AG09319 (cell line): ENCODE measurements around the gene WDR27.

Experiments
- DNase-seq: peaks from one replicate; pipeline ENCODE4 v3.0.0-alpha.2; 2010; ENCODE audit warnings: low read depth; ENCODE audit errors: extremely low read depth
- TF ChIP-seq, protein P1 (sequence below): IDR thresholded peaks from 2 replicates; pipeline ENCODE4 v1.5.1; 2011; ENCODE audit warnings: low read depth, mild to moderate bottlenecking, inconsistent platforms, low read length, moderate library complexity

Gene WDR27

DNA sequence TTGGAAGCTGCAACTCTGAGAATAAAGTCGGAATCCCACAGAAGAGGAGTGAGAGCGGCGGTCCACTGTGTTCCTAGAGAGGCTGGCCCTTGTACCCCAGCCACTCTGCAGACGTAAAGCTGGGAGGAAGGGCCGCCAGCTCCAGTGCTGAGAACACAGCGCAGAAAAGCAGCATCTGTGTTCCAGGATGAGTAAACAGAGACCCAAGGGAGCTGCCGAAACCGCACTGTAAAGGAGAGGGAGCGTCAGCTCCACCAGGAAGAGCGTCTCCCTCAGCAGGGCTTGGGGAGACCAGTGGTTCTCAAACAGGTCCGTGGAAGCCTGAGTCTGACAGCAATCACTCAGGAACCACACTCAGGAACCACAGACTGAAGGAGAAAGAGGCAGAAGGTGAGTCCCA lies 134.0 kb downstream of the WDR27 start:
- DNase-seq, result no peak
- TF ChIP-seq, protein P1, sequence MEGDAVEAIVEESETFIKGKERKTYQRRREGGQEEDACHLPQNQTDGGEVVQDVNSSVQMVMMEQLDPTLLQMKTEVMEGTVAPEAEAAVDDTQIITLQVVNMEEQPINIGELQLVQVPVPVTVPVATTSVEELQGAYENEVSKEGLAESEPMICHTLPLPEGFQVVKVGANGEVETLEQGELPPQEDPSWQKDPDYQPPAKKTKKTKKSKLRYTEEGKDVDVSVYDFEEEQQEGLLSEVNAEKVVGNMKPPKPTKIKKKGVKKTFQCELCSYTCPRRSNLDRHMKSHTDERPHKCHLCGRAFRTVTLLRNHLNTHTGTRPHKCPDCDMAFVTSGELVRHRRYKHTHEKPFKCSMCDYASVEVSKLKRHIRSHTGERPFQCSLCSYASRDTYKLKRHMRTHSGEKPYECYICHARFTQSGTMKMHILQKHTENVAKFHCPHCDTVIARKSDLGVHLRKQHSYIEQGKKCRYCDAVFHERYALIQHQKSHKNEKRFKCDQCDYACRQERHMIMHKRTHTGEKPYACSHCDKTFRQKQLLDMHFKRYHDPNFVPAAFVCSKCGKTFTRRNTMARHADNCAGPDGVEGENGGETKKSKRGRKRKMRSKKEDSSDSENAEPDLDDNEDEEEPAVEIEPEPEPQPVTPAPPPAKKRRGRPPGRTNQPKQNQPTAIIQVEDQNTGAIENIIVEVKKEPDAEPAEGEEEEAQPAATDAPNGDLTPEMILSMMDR, result no peak

DNA sequence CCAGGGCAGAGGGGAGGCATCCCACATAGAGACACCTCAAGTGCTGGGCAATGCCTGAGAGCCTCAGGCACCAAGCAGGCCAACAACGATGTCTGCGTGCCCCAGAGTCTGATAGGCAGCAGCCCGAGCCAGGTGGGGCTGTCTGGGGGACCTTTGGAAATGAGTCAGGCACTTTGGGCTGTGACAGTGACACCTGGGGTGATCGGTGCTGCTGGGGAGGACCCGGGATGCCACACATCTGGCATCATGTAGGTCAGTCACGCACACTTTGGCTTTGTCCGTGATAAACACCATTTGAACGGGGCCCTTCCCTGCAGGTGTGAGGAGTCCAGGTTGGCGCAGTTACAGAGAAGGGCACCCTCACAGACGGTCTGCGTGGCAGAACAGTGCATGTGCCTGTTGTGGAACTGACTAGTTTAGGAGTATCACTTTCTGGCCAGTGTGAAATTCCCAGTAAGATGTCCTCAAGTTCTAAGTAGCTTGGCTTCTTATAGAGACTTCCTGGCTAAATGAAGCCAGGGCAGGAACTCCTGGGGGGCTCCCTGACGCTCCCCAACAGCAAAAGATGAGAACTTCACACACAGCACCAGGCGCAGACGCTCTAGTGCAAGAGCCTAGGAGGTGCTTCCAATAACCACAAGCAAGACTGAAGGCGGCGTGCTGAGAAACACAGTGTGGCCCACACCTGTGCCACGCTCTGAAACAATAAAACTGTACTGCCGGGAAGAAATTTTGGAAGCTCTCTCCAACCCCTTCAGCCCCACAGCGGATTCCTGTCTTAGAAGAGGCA lies 134.7 kb downstream of the WDR27 start:
- TF ChIP-seq, protein P1, result no peak
- no peak for DNase-seq

DNA sequence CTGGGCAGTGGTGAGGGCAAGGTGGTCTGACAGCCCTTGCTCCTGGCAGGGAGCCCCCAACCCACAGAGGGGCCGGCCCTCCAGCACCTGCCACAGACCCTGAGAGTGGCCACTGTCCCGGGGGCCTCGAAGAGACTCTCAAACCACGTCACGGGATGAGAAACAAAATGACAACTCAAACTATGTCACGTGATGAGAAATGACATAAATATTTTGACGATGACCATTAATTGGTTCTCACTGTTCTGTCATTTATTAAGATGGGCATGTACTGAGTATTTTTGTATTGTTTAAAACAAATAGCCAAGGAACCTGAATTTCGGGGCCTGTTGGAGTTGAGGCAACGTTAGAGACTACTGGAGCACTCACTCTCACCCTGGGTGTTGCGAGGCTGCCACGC lies 135.5 kb downstream of the WDR27 start:
- TF ChIP-seq, protein P1, result no peak

DNA sequence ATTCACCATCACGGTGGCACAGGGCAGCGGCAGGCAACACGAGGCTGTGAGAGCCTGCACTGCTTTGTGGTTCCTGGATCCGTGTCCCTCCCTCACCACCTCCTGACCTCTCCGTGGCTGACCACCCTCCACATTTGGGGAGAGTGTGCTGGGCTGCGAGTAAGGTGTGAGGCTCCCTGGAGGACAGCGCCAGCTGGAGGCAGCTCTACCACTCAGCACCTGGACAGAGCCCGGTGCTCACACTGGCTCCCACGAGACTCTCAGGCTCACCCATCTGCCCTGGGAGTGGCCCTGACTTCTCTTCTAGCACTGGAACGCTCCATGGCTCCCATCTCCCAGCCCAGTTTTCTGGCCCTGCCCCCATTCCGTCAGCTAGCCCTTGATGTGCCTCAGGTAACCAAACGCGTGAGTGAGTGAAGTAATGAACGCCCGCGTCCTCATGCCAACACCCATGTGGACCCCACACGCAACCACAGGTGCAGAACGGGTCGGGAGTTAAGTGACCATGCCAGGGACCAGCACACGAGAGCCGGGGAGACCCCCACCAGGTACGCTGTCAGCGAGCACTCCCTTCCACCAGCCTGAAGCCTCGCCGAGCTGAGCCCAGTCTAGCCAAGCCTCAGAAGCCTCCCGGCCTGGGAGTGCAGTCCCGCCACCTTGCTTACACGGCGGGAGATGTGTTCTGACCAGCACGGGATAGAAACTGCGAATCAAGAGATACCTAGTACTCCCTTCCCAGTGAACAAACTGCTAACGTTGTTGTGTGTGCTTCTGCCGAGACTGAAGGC lies 137.2 kb downstream of the WDR27 start:
- TF ChIP-seq, protein P1, result no peak

More for the DNA sequence above, 135.5 kb downstream of the WDR27 start:
- no peak for DNase-seq

DNA sequence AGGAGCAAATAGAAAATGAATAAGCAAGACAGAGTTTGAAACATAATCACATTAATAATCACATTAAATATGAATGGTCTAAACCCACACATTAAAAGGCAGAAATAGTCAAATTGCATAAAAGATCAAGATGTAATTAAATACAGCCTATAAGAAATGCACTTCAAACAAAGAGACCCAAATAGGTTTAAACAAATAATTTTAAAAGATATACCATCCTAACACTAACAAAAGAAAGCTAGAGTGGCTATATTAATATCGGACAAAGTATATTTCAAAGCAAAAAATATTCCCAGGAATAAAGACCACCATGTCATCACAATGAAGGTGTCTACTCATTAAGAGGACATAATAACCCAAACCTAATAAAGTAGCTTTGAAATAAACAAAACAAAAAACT lies 140.2 kb downstream of the WDR27 start:
- TF ChIP-seq, protein P1, result no peak
- DNase-seq, result no peak

More for the DNA sequence above, 137.2 kb downstream of the WDR27 start:
- DNase-seq, result no peak

DNA sequence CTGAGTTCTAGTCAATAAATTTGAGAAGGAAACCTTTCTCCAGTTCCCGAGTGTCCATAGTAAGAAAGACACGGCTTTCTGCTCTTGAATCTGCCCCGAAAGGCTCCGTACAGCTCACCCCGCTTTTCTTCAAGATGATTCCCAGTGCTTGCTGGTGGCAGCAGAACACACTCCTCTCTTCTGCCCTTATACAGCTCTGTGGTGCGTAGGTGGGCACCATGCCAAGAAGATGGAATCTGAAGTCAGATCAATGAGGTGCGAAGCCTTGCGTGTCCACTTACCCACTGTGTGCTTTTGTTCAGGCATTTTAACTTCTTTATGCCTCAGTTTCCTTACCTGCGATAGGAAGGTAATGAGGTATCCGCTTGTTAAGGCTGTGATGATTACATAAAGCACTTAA lies 142.2 kb downstream of the WDR27 start:
- DNase-seq, result no peak
- TF ChIP-seq, protein P1, result no peak
